ENCODE data around the gene INTS6.

INTS6 gene

GRCh38 chr13:51348069-51348967 is 104.5 kb downstream of the INTS6 start:
- in situ Hi-C loops (cut with MboI; ENCODE audit: low sequenced_read_pairs): no loop called here

- in situ Hi-C loops (cut with MboI; ENCODE audit: low sequenced_read_pairs): no loop called here
Observed at GRCh38 chr13:51347099-51347498, 105.7 kb downstream of the INTS6 start.

GRCh38 chr13:51346397-51346796 is 106.4 kb downstream of the INTS6 start:
- in situ Hi-C loops (cut with MboI; ENCODE audit: low sequenced_read_pairs): no loop called here

GRCh38 chr13:51343475-51343874 is 109.4 kb downstream of the INTS6 start:
- in situ Hi-C loops (cut with MboI; ENCODE audit: low sequenced_read_pairs): no loop called here

- in situ Hi-C loops (cut with MboI; ENCODE audit: low sequenced_read_pairs): no loop called here
Observed at GRCh38 chr13:51342706-51343105, 110.1 kb downstream of the INTS6 start.

- in situ Hi-C loops (cut with MboI; ENCODE audit: low sequenced_read_pairs): no loop called here
Observed at GRCh38 chr13:51341791-51342190, 111.0 kb downstream of the INTS6 start.

- in situ Hi-C loops (cut with MboI; ENCODE audit: low sequenced_read_pairs): no loop called here
Observed at GRCh38 chr13:51341232-51341631, 111.6 kb downstream of the INTS6 start.

- in situ Hi-C loops (cut with MboI; ENCODE audit: low sequenced_read_pairs): no loop called here
Observed at GRCh38 chr13:51339952-51340732, 112.7 kb downstream of the INTS6 start.

- in situ Hi-C loops (cut with MboI; ENCODE audit: low sequenced_read_pairs): no loop called here
Observed at GRCh38 chr13:51339354-51339753, 113.5 kb downstream of the INTS6 start, which contains the start of gene SERPINE3. TSS of gene SERPINE3 (plus strand) at chr13:51339691. CDS start at chr13:51341092, 1,401 bp downstream.

GRCh38 chr13:51336746-51337145 is 116.1 kb downstream of the INTS6 start:
- in situ Hi-C loops (cut with MboI; ENCODE audit: low sequenced_read_pairs): no loop called here

- in situ Hi-C loops (cut with MboI; ENCODE audit: low sequenced_read_pairs): no loop called here
Observed at GRCh38 chr13:51333826-51334225, 119.0 kb downstream of the INTS6 start.

- in situ Hi-C loops (cut with MboI; ENCODE audit: low sequenced_read_pairs): no loop called here
Observed at GRCh38 chr13:51333421-51333820, 119.4 kb downstream of the INTS6 start.

- in situ Hi-C loops (cut with MboI; ENCODE audit: low sequenced_read_pairs): no loop called here
Observed at GRCh38 chr13:51332566-51333361, 120.1 kb downstream of the INTS6 start.

GRCh38 chr13:51331354-51331861 is 121.4 kb downstream of the INTS6 start:
- in situ Hi-C loops (cut with MboI; ENCODE audit: low sequenced_read_pairs): no loop called here

GRCh38 chr13:51330791-51331190 is 122.0 kb downstream of the INTS6 start:
- in situ Hi-C loops (cut with MboI; ENCODE audit: low sequenced_read_pairs): no loop called here

GRCh38 chr13:51329606-51330005 is 123.2 kb downstream of the INTS6 start:
- in situ Hi-C loops (cut with MboI; ENCODE audit: low sequenced_read_pairs): no loop called here

GRCh38 chr13:51328488-51328887 is 124.3 kb downstream of the INTS6 start:
- in situ Hi-C loops (cut with MboI; ENCODE audit: low sequenced_read_pairs): no loop called here

- in situ Hi-C loops (cut with MboI; ENCODE audit: low sequenced_read_pairs): no loop called here
Observed at GRCh38 chr13:51327961-51328360, 124.9 kb downstream of the INTS6 start.

GRCh38 chr13:51326777-51327176 is 126.1 kb downstream of the INTS6 start:
- in situ Hi-C loops (cut with MboI; ENCODE audit: low sequenced_read_pairs): no loop called here

- in situ Hi-C loops (cut with MboI; ENCODE audit: low sequenced_read_pairs): no loop called here
Observed at GRCh38 chr13:51325837-51326236, 127.0 kb downstream of the INTS6 start.
